Thymus (tissue), 11 donors: ENCODE measurements around the gene SPRY4. TPM values are rescaled to one million over a fixed set of nuclear protein-coding genes. Genes with fewer than 3 reads are reported as not detected.

ENCODE experiments used
- DNase-seq, 9 donors: peaks; one replicate each; pipeline ENCODE4 v3.0.0-alpha.2; 2013; ENCODE audit warnings: low spot score in 9 of 9, low read depth in 6 of 9, missing footprints in 1 of 9
- H3K27ac ChIP-seq, 2 donors: one replicate each; pipeline ENCODE4 v1.5.1; 2013; ENCODE audit warnings: control low read depth in 1 of 2, low read depth in 1 of 2, low read length in 1 of 2, mild to moderate bottlenecking in 1 of 2, moderate library complexity in 1 of 2
- H3K27me3 ChIP-seq, 2 donors: one replicate each; pipeline ENCODE4 v1.5.1; 2013; ENCODE audit warnings: low read length in 1 of 2; ENCODE audit not compliant: control insufficient read depth in 2 of 2, insufficient read depth in 1 of 2
- H3K36me3 ChIP-seq, 2 donors: one replicate each; pipeline ENCODE4 v1.5.1; 2013; ENCODE audit warnings: low read length in 1 of 2, mild to moderate bottlenecking in 1 of 2, moderate library complexity in 1 of 2; ENCODE audit not compliant: control insufficient read depth in 2 of 2, insufficient read depth in 2 of 2
- H3K4me1 ChIP-seq, 2 donors: one replicate each; pipeline ENCODE4 v1.5.1; 2013; ENCODE audit warnings: low read length in 2 of 2; ENCODE audit not compliant: control insufficient read depth in 2 of 2, insufficient read depth in 2 of 2
- H3K4me3 ChIP-seq, 2 donors: one replicate each; pipeline ENCODE4 v1.5.1; 2013; ENCODE audit warnings: low read length in 2 of 2, control low read depth in 1 of 2, mild to moderate bottlenecking in 1 of 2
- H3K9me3 ChIP-seq, 2 donors: one replicate each; pipeline ENCODE4 v1.5.1; 2013; ENCODE audit warnings: low read length in 1 of 2, mild to moderate bottlenecking in 1 of 2; ENCODE audit not compliant: control insufficient read depth in 2 of 2, insufficient read depth in 1 of 2
- WGBS: extraction: QIAGEN DNeasy Blood & Tissue Kit; methylation state at CpG from one replicate; pipeline ENCODE4 v1.1.7; 2013; 5-methylcytosine and 5-hydroxymethylcytosine counted together
- polyA plus RNA-seq: library from polyadenylated mRNA; stranded (reverse); fragments of 200-250 nt; gene quantifications from one replicate; pipeline ENCODE4 v1.2.3, GENCODE V29; 2013
- total RNA-seq: library from RNA; stranded (reverse); fragments of 120-200 nt; gene quantifications from one replicate; pipeline ENCODE4 v1.2.4, GENCODE V29; 2013
- donor health status: healthy.

The SPRY4 gene
- total and polyA plus RNA-seq, 2 donors: 1.6 to 2.0 TPM

DNA sequence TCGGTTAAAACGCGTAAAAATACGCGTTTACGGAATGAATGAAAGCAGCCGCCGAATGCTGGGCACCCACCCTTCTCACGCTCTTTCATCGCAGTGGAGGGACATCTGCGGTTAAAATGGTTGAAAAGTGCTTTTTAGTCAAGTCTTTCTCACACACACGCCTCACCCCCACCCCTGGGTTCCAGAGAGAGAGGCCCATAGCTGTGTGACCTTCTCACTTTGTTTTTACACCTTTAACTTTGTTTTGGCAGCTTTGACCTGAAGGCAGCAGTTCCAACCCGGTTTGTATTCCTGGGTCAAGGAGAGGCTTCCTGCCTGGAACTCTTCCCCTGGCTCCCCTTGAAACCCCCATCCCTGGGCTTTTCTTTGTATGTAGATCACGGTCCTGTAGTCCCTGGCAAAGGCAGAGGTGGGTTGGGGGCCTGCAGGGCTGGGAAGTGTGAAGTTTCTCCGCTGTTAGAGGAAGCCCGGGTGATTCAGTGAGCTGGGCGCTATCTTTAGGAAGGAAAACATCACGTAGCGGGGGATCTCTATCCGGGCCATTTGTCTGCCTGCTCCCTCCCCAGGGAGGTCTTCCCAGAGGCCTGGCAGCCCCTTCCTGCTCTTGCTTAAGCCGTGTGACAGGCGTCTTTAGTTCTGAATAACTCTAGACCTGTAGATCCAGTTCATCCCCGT lies 29.6 kb downstream of the SPRY4 start:
- DNase-seq: no peak
- no peak overlapping the region for H3K4me3 ChIP-seq
- no peaks in the 10 kb centered on the region for H3K9me3 ChIP-seq
- H3K27me3 ChIP-seq: peaks cover 3 to 11% of the 10 kb centered on the region in 2 donors
- WGBS: 85% methylated on average over 23 of the region's 23 CpGs
- H3K4me1 ChIP-seq: no peaks in the 10 kb centered on the region
- no peak overlapping the region for H3K27ac ChIP-seq
- no peaks in the 10 kb centered on the region for H3K36me3 ChIP-seq

DNA sequence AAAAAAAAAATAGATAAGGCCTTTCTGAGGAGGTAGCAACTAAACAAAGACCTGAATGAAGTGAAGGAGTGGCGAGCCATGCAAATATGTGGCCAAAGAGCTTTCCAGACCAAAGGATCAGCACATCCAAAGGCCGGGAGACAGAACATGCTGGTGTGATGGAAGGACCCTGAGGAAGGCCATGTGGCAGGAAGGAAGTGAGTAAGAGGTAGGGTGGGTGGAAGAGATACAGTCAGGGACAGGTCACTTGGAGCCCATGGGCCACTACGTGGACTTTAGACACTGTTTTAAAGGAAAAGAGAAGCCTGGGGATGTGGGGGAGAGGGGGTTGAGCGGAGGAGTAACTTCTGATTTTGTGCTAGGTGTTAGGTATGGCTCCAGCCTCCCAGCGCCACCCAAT lies 31.3 kb downstream of the SPRY4 start:
- WGBS: 75% methylated on average over 5 of the region's 5 CpGs
- no peaks in the 10 kb centered on the region for H3K9me3 ChIP-seq
- no peak overlapping the region for H3K27ac ChIP-seq
- H3K27me3 ChIP-seq: peaks cover 3 to 11% of the 10 kb centered on the region in 2 donors
- no peaks in the 10 kb centered on the region for H3K4me1 ChIP-seq
- no peak for DNase-seq
- H3K4me3 ChIP-seq: no peak overlapping the region
- H3K36me3 ChIP-seq: no peaks in the 10 kb centered on the region

DNA sequence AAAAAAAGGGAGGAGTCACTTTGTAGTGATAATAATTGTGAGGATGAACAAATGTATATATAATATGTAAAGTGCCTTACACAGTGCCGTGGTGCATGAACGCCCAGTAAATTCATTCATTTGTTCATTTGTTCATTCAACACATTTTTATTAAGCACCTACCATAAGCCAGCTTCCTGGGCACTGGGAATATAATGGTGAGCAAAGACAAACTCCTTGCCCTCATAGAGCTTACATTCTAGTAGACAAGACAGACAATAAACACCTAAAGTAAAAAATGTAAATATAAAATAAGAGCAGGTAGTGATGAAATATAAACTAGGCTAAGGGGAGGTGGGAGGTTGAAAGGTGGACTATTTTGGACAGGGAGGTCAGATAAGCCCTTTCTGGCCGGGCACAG lies 32.0 kb downstream of the SPRY4 start:
- H3K9me3 ChIP-seq: no peaks in the 10 kb centered on the region
- peaks cover 3 to 11% of the 10 kb centered on the region in 2 donors for H3K27me3 ChIP-seq
- peaks cover 0 to 2% of the 10 kb centered on the region in 2 donors for H3K4me1 ChIP-seq
- H3K4me3 ChIP-seq: no peak overlapping the region
- DNase-seq: no peak
- no peaks in the 10 kb centered on the region for H3K36me3 ChIP-seq
- H3K27ac ChIP-seq: no peak overlapping the region
- 96% methylated on average over 3 of the region's 3 CpGs for WGBS

DNA sequence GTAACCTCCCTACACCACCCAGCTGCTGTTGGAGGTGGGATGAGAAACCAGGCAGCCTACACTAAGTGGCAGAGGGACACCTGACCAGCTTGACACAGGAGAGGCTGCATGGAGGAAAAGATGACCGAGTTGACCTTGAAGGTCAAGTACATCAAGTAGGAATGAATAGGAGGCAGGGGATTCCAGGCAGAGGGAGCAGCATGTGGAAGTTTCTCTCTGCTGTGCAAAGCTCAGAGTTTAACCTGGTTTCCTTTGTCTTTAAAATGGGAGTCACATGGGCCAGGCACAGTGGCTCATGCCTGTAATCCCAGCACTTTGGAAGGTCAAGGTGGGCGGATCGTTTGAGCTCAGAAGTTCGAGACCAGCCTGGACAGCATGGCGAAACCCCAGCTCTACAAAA lies 32.6 kb downstream of the SPRY4 start:
- WGBS: 96% methylated on average over 5 of the region's 5 CpGs
- Histone ChIP-seq H3K4me1 (peaks cover 0 to 2% of the 10 kb centered on the region in 2 donors), H3K9me3 (no peaks in the 10 kb centered on the region), H3K27ac (no peak overlapping the region), H3K27me3 (peaks cover 3 to 11% of the 10 kb centered on the region in 2 donors), H3K4me3 (no peak overlapping the region), H3K36me3 (no peaks in the 10 kb centered on the region)
- DNase-seq: no peak

DNA sequence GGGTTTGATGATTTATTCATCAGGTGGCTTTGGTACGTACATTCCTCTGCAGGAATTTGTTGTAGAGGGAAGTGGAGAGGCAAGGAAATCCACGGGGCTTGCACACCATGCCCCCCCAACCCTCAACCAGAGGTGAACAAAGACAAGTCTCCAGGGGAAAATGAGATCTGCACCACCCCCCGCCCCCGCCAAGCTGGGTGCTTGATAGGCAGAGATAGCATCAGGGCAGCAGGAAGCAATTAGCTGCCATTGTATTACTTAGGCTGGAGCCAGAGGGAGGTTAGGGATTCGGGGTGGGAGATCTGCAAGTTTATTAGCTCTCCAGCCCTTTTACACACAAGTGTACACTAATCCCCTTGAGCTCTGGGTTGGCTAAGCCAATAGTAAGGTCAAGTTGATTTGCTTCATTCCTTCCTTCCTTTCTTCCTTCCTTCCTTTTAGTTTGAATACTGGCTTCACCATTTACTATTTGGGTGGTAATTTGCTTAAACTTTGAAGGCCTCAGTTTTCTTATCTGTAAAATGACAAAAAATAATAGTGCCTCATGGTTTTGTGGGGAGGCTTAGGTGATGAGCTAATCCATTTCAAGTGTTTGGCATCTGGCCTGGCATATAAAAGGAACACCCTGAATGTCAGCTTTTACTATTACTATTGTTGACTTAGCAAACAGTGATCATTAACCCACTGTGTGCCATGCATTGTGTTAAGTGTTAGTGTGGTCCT lies 34.1 kb downstream of the SPRY4 start:
- H3K36me3 ChIP-seq: no peaks in the 10 kb centered on the region
- WGBS: 74% methylated on average over 5 of the region's 5 CpGs
- no peak overlapping the region for H3K4me3 ChIP-seq
- no peak for DNase-seq
- peaks cover 0 to 2% of the 10 kb centered on the region in 2 donors for H3K4me1 ChIP-seq
- H3K27me3 ChIP-seq: peaks cover 0 to 9% of the 10 kb centered on the region in 2 donors
- H3K27ac ChIP-seq: no peak overlapping the region
- no peaks in the 10 kb centered on the region for H3K9me3 ChIP-seq

DNA sequence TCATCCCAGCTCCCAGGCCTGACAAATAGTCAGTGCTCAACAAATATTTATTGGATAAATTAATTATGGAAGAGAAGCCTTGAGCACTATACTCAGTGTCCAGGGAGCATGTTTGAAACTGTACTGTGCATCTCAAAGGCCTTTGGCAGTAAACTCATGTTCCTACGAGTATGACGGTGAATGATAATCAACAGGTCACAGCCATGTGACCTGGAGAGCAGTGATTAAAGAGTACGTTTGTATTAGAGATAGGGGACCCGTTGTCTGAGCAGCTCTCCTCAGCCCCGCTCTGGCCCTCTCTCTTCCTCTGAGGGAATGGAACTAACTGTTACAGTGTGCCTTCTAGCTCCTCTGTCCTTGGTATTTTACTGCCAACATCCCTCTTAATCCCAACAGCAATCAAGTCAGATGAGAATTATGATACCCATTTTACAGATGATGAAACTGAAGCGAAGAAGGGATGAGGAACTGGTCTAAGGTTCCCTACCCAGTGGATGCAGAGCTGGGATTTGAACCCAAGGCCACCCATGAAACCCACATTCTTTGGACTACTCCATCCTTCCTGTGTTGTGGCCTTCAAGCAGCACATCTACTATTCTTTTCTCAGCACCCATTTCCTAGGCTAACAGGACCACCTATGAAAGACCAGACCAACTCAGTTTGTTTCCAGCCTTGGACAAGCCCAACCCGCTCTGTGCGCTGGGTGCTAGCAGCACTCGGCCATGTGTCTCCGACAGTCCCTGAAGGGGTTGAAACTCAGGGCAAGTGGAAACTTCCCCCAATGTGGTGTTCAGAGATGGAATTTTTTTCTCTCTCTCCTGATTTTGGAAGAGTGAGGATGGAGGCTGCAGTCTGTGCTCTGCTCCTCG lies 34.9 kb downstream of the SPRY4 start:
- Histone ChIP-seq H3K27me3 (peaks cover 0 to under 1% of the 10 kb centered on the region in 2 donors), H3K36me3 (no peaks in the 10 kb centered on the region), H3K27ac (no peak overlapping the region), H3K4me1 (peaks cover 0 to 2% of the 10 kb centered on the region in 2 donors), H3K9me3 (no peaks in the 10 kb centered on the region), H3K4me3 (no peak overlapping the region)
- WGBS: 83% methylated on average over 11 of the region's 11 CpGs
- DNase-seq: no peak

DNA sequence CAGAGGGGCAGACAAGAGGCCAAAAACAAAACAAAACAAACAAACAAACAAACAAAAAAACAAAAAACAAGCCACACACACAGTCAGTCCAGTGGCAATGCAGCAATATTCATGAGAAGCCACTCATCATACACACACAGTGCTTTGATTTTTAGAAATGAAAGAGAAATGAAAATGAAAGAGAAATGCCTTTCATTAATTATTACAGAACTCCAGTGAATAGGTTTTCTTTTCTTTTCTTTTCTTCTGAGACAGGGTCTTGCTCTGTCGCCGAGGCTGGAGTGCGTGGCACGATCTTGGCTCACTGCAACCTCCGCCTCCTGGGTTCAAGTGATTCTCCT lies 36.9 kb downstream of the SPRY4 start:
- DNase-seq: no peak
- no peaks in the 10 kb centered on the region for H3K27me3 ChIP-seq
- H3K27ac ChIP-seq: no peak overlapping the region
- H3K9me3 ChIP-seq: no peaks in the 10 kb centered on the region
- H3K4me3 ChIP-seq: no peak overlapping the region
- 84% methylated on average over 5 of the region's 5 CpGs for WGBS
- H3K36me3 ChIP-seq: no peaks in the 10 kb centered on the region
- peaks cover 0 to 2% of the 10 kb centered on the region in 2 donors for H3K4me1 ChIP-seq

DNA sequence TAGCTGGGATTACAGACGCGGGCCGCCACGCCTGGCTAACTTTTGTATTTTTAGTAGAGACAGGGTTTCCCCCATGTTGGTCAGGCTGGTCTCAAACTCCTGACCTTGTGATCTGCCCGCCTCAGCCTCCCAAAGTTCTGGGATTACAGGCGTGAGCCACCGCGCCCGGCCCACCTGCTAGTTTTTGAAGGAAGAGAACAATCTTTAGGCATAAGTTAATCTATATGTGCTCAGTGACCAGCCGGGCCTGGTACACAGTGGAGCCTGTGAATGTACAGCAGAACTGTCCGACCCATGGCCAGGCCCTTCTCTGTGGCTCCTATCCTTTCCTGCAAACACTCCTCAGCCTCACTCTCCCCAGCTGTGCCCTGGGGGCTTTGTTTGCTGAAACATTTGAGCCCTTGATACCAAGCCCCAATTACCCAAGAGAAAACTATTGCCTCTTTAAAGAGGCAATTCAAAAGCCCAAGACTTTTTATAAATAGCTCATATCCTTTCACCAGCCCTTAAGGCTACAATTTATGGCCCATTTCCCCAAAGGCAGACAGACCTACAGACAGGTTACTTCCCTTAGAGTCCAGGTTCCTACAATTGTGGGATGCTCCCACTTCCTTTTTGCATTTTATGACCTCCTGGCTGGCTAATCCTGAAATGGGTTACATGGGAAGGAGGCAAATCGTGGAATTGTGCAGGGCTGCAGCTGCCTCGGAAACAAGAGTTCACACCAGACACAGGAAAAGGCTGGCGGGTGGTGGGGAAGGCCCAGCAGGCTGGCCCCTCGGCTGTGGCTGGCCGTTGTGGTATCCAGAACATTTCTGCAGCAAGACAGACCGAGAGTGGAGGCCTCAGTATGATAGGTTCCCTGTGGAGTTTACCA lies 37.5 kb downstream of the SPRY4 start:
- Histone ChIP-seq H3K27me3 (no peaks in the 10 kb centered on the region), H3K9me3 (no peaks in the 10 kb centered on the region), H3K27ac (no peak overlapping the region), H3K4me1 (peaks cover 0 to 2% of the 10 kb centered on the region in 2 donors), H3K36me3 (no peaks in the 10 kb centered on the region), H3K4me3 (no peak overlapping the region)
- DNase-seq: no peak
- WGBS: 68% methylated on average over 17 of the region's 17 CpGs
